ENCODE measurements around the gene HSPBP1.

Gene HSPBP1

DNA sequence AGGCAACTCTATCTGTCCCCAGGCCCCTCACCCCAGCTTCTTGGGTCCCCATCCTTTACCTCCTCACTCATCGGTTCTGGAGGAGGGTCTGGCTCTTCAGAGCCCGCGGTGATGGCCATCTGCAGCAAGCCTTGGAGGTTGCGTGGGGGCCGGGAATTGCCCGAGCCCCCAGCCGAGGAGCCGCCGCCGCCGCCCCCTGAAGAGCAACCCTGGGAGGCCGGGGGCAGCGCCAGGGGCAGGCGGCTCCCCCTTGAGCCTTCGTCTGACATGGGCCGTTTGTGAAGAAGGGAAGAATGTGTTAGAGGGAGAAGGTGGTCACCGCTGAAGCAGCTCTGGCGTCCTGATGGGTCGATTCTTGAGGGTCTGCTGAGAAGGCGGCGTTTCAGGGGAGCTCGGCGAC is 570 bp downstream of the HSPBP1 start:
- no peak for TF ChIP-seq SIN3A (IDR thresholded peaks at IDR 0.05; ENCODE audit: borderline replicate concordance, insufficient read depth, low read length)
- no peak for TF ChIP-seq POLR2AphosphoS5 (IDR thresholded peaks at IDR 0.05; ENCODE audit: low read depth, low read length)
- TF ChIP-seq, protein P1, sequence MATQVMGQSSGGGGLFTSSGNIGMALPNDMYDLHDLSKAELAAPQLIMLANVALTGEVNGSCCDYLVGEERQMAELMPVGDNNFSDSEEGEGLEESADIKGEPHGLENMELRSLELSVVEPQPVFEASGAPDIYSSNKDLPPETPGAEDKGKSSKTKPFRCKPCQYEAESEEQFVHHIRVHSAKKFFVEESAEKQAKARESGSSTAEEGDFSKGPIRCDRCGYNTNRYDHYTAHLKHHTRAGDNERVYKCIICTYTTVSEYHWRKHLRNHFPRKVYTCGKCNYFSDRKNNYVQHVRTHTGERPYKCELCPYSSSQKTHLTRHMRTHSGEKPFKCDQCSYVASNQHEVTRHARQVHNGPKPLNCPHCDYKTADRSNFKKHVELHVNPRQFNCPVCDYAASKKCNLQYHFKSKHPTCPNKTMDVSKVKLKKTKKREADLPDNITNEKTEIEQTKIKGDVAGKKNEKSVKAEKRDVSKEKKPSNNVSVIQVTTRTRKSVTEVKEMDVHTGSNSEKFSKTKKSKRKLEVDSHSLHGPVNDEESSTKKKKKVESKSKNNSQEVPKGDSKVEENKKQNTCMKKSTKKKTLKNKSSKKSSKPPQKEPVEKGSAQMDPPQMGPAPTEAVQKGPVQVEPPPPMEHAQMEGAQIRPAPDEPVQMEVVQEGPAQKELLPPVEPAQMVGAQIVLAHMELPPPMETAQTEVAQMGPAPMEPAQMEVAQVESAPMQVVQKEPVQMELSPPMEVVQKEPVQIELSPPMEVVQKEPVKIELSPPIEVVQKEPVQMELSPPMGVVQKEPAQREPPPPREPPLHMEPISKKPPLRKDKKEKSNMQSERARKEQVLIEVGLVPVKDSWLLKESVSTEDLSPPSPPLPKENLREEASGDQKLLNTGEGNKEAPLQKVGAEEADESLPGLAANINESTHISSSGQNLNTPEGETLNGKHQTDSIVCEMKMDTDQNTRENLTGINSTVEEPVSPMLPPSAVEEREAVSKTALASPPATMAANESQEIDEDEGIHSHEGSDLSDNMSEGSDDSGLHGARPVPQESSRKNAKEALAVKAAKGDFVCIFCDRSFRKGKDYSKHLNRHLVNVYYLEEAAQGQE (IDR thresholded peaks at IDR 0.05; ENCODE audit: insufficient read depth in 1 of 2, low read depth in 2 of 2, low read length in 2 of 2), result no peak
- no peak for TF ChIP-seq TAF1 (IDR thresholded peaks at IDR 0.05; ENCODE audit: borderline replicate concordance, insufficient read depth, low read length)
- TF ChIP-seq FOXP2 (optimal IDR thresholded peaks at IDR 0.05; ENCODE audit: borderline replicate concordance, extremely low read depth, extremely low read length, insufficient read depth), result no peak

DNA sequence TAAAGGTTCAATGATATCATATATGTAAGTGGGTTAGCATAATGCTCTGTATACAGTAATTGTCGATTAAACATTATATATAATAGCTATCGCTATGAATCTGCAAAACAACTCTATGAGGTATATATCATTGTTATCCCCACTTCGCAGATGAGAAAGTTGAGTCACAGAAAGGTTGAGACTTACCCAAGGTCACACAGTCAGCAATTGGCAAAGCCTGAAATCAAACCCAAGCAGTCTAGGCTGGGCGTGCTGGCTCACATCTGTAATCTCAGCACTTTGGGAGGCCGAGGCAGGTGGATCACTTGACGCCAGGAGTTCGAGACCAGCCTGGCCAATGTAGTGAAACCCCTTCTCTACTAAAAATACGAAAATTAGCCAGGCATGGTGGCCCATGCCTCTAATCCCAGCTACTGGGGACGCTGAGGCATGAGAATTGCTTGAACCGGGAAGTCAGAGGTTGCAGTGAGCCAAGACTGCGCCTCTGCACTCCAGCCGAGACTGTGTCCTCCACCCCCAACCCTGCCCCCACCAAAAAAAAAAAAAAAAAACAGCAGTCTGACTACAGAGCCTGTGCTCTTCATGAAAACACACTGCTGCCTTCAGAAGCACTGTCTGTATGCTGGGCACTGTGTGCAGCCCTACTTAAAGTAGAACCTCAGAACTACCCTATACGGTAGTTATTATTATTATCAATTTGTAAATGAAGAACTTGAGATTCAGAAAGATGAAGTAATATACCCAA is 1.3 kb downstream of the HSPBP1 start:
- no peak for TF ChIP-seq TAF1 (IDR thresholded peaks at IDR 0.05; ENCODE audit: borderline replicate concordance, insufficient read depth, low read length)
- TF ChIP-seq FOXP2 (optimal IDR thresholded peaks at IDR 0.05; ENCODE audit: borderline replicate concordance, extremely low read depth, extremely low read length, insufficient read depth), result no peak
- TF ChIP-seq, protein P1 (IDR thresholded peaks at IDR 0.05; ENCODE audit: insufficient read depth in 1 of 2, low read depth in 2 of 2, low read length in 2 of 2), result no peak
- TF ChIP-seq POLR2AphosphoS5 (IDR thresholded peaks at IDR 0.05; ENCODE audit: low read depth, low read length), result no peak
- TF ChIP-seq SIN3A (IDR thresholded peaks at IDR 0.05; ENCODE audit: borderline replicate concordance, insufficient read depth, low read length), result no peak

DNA sequence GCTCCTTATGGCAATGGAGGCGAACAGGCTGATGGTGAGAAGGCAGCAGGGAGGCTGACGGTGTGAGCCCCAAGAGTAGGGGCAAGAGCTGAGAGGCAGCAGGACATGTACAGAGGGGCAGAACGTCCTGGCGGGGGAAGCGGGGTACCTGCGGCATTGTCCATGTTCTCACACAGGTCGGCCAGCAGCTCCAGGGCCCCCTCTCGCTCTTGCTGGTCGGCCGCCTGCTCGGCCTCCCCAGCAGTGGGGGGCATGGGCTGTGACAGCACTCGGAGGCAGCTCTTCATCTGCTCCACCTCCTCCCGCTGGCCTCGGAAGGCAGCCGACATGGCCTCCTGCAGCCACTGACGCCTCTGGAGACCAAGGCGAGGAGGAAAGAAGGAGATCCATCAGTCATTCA is 2.4 kb downstream of the HSPBP1 start:
- TF ChIP-seq SIN3A (IDR thresholded peaks at IDR 0.05; ENCODE audit: borderline replicate concordance, insufficient read depth, low read length) (no peak), POLR2AphosphoS5 (IDR thresholded peaks at IDR 0.05; ENCODE audit: low read depth, low read length) (no peak), FOXP2 (optimal IDR thresholded peaks at IDR 0.05; ENCODE audit: borderline replicate concordance, extremely low read depth, extremely low read length, insufficient read depth) (no peak)
- TF ChIP-seq, protein P1 (IDR thresholded peaks at IDR 0.05; ENCODE audit: insufficient read depth in 1 of 2, low read depth in 2 of 2, low read length in 2 of 2), result no peak

DNA sequence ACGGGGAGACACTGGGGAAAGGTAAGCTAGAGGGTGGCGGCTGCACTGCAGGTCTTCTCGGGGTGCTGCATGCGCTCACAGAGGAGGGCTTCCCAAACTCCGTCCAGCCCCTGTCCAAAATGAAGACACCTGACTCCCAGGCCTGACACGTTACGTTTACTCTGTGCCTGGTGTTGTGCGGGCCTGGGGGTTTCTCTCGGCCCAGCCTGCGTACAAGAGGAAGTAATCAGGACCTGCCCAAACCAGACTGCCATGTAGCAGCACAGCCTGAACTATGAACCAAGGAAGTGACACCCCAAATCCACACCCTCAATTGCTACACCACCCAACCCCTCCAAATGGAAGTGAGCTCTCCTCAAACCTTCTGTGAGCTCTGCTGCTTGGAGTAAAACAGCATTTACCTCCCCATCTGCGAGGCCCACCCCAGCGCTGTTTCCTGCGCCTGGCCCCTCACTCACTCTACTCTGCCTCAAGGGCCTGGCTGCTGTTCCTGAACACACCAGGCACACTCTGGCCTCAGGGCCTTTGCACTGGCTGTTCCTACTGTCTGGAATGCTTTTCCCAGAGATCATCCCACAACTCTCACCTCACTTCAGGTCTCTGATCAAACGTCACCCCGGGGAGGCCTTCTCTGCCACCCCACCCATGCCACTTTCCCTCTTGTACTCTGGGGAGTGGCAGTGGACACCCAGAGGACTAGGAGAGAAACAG is 3.0 kb downstream of the HSPBP1 start:
- TF ChIP-seq, protein P1 (IDR thresholded peaks at IDR 0.05; ENCODE audit: insufficient read depth in 1 of 2, low read depth in 2 of 2, low read length in 2 of 2), result no peak
- TF ChIP-seq SIN3A (IDR thresholded peaks at IDR 0.05; ENCODE audit: borderline replicate concordance, insufficient read depth, low read length) (no peak), FOXP2 (optimal IDR thresholded peaks at IDR 0.05; ENCODE audit: borderline replicate concordance, extremely low read depth, extremely low read length, insufficient read depth) (no peak), POLR2AphosphoS5 (IDR thresholded peaks at IDR 0.05; ENCODE audit: low read depth, low read length) (no peak), TAF1 (IDR thresholded peaks at IDR 0.05; ENCODE audit: borderline replicate concordance, insufficient read depth, low read length) (no peak)
